TTC549 (cell line): ENCODE results near the gene FGF1.

Source experiments
- FAIRE-seq: peaks from 2 replicates; lab custom pipeline; 2012; peaks lifted over from hg19 to GRCh38; lab: Jason Lieb, UNC

FGF1 gene

DNA sequence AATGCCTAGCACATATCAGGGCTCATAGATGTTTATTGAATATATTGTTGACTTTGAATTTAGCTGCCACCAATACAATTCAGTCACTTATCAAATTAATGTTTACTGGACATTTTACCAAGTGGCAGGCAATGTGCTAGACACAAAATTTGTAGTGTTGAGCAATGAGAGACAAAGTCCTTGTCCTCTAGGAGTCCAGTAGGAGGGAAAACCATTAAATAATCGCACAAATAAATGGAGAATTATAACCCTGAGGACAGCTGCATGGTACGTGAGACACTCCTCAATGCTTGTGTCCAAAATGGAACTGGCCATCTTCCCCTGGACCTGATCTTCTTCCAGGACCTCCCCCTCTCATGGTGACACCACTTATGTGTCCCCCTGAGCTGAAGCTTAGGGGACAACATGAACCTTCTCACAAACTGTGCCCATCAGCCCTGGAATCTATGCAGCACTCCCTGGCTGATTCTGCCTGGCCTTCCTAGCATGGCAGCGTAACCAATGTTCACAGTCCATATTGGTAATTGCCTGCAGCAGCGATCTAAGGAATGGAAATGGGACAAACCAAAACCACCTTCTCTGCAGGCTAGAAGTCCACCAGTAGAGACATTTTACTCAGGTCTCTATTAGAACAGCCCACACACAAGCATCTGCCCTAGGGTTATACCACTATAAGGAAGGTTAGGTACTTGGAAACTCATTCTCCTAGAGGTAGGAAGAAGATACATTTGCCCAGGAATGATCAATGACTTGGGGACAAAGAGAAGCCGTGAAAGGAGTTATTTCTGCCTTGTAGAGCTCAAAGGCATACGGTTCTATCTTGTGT, 75.5 kb downstream of the FGF1 start:
- FAIRE-seq = no peak

DNA sequence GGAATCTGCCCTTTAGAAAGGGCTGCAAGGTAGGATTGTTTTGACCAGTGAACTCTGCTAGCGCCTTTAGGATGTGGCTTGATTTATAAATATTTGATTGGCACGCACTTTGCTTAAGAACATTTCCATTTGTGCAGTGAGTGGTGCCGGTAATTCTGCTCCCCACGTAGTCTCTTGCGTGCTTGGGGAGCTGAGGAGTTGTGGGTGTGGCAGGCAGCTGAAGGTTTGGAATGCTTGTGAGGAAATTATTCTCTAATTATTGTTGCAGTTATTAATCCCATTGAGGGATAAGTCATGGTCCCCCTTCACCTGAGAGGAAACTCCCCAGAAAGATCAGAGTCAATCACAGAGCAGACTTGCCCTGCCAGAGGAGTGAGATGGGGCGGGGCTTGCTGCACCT, 76.7 kb downstream of the FGF1 start:
- FAIRE-seq = no peak

DNA sequence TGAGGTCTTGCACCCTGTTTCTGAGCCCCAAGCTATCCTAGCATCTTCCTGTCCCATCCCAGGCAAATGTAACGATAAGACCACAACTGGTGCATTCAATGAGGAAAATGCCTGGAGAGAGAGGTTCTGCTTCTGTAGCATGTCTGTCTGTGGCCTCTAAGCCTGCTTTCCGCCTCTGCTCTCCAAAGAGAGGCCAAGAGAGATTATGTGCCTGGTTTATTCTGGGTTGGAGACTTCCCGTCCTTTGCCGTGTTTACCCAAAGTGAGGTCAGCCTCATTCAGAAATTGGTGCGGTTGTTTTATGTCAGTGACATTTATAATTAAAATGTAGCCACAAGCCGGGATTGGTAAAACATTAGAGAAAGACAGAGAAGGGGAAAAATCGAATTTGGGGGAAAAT, 77.8 kb downstream of the FGF1 start:
- FAIRE-seq = no peak

DNA sequence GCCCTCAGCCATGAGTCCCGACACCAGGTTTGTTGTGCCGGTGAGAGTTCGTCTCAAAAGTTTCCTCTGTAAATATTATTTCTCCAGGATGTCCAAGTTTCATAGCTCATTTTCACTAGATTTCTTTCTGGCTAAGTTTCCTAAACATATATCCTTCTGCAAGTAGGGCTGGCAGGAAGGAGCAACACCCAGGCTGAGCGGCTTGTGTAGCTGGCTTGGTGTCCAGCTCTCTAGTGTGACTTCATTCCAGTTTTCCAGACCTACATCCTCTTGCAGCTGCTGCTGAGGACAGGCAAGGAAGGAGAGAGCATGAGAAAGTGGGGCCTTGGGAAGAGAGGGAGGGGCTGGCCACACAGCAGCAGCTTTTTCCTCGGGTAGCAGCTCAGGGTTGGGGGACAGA, 80.3 kb downstream of the FGF1 start:
- no peak for FAIRE-seq

DNA sequence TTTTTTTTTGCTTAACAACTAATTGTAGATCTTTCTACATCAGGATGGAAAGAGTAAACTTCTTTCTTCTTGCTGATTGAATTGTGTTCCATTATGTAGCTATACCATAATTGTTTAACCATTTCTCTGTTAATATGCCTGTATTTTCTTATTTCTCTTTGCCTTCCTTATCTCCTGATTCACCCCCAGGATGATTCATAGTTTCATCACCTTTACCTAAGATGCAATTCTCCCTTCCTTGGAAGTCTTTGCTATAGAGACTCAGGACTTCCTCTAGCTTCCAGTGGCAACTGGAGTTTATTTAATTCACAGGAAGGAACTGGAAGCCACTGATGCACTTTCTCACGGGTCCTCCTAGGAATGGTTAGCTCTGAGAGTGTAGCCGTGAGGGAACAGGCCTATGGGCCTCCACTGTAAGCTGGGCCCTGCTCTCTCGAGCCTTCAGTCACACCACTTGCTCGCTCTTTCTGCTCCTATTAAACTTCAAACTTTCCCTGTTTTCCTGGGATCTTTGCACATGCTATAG, 83.1 kb downstream of the FGF1 start:
- FAIRE-seq = no peak

DNA sequence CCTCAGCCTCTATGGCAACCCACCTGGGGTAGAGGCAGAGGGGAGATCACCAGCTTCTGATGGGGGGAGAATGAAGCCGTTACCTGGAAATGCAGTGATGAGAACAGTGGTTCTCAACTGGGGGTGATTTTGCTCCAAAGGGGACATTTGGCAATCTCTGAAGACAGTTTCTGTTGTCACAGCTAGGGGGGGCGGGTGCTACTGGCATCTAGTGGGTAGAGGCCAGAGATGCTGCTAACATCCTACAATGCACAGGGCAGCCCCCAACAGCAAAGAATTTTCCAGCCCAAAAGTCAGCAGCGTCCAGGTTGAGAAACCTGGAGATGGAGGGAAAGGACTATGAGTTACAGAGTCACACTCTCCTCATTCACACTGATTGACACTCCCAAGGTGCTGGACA, 84.5 kb downstream of the FGF1 start:
- no peak for FAIRE-seq

DNA sequence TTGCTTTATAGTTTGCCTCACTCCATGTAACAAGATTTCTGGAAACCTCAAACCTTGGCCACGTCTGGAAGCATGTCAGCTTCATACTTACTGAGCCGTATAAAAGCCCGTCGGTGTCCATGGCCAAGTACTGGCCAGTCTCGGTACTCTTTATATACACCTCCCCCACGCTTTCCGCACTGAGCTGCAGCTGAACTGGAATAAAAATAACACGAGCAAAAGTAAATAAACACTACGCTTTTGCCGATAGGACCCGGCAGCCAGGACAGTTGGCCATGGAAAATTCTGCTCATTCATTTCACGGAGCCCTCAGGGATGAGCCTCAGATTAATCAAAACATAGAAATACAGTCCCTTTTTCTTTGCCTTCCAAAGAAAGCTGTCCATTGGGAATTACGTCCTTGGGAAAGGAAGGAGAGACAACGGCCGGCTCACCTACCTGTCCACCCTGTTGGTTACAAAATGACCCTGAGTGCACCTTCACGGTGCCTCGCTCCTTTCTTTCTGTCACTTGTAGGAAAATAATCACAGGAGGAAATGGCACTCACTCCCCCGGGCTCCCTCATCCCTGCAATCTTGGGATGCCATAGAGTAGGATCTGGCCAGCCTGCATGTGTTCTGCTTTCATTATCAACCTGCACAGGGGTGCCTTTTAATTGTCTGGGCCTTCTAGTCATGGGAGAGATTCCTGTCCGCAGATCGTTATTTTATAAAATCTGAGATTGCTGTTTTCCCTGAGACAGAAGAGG, 85.1 kb downstream of the FGF1 start:
- FAIRE-seq = no peak

DNA sequence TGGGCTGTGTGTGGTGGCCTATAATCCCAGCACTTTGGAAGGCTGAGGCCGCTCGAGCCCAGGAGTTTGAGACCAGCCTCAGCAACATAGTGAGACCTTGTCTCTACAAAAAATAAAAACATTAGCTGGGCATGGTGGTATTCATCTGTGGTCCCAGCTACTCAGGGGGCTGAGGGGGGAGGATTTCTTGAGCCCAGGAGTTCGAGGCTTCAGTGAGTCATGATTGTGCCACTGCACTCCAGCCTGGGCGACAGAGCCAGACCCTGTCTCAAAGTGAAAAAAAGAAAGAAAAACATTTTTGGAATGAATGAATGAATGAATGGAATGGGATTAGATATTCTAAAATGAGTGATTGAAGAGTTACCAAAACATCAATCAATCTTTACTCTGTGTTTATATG, 85.8 kb downstream of the FGF1 start:
- no peak for FAIRE-seq

DNA sequence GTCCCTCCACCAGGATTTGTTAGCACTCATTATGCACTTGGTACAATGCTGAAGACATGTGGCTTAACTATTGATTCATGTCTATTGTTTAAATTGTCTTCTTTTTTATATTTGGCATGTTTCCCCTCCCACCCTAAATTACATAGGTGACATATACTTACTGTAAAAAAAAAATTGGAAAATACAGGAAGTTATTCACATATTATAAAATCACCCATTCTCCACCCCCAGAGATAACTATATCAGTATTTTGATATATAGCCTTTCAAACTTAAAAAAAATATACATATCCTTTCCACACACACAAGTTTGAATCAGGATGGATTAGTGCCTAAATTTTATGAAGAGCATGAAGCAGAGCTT, 87.6 kb downstream of the FGF1 start:
- FAIRE-seq = no peak

DNA sequence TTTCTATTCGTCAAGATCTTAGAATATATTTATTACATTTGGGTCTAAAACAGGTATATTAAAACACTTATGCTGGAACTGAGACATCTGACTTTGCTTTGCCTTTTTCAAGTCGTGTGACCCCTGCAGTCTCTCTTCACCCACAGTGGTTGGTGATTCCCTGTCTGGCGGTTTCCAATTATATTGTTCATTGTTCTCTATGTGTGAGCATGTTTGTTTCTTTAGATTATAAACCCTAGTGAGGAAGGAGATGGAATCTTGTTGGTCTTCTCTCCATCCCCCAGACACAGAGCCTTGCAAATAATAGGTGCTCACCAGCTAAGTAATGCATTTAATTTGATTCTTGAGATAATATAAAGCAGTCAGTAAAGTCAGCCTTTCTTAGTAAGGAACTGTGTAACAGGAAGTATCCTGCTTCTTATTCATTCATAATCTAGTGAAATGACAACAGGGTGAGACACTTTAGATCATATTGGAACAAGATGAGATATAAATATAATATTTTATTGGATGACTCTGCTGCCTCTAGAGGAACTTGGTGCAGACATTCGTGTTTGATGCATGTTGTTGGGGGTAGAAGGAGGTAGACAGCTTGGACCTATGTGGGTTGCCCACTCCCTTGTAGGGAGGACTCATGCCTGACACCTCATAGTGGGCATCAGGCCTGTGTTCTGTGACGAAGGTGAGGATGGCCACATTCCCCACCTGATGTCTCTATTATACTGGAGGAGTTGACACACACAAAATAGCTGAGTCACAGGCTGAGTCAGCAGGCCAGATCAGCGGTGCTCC, 88.1 kb downstream of the FGF1 start:
- no peak for FAIRE-seq

DNA sequence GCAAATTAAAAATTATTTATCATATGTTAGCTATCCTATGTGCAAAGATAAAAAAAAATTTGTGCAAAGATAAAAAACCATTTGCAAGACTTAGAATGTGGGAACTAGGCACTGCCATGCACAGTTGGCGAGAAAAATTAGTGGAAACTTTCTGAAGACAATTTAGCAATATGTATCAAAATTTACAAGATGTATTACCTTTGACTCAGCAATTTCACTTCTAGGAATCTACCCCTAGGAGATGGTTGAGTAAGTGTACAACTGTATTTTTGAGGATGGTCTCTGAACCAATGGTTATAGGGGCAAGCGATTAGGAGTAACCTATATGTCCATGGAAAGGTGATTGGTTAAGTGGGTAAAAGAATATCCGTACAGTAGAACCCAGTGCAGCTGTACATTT, 88.9 kb downstream of the FGF1 start:
- no peak for FAIRE-seq

DNA sequence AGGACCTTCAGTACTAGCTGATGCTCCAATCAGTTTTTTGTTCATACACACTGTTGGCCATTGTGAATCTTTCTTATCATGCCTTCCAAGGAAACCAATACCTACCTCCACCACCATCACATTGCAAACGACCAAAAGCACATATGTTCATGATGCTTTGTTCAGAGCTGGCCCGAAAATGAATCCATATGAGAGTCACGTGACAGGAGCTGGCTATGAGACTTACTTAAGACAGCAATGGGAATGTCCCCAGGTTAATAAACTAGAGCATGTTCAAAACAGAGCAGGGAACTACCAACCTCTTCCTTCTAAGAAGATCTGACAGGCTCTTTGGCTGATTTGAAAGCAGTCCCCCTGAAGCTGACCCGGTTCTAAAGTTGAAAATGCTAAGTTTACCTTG, 93.5 kb downstream of the FGF1 start:
- no peak for FAIRE-seq

DNA sequence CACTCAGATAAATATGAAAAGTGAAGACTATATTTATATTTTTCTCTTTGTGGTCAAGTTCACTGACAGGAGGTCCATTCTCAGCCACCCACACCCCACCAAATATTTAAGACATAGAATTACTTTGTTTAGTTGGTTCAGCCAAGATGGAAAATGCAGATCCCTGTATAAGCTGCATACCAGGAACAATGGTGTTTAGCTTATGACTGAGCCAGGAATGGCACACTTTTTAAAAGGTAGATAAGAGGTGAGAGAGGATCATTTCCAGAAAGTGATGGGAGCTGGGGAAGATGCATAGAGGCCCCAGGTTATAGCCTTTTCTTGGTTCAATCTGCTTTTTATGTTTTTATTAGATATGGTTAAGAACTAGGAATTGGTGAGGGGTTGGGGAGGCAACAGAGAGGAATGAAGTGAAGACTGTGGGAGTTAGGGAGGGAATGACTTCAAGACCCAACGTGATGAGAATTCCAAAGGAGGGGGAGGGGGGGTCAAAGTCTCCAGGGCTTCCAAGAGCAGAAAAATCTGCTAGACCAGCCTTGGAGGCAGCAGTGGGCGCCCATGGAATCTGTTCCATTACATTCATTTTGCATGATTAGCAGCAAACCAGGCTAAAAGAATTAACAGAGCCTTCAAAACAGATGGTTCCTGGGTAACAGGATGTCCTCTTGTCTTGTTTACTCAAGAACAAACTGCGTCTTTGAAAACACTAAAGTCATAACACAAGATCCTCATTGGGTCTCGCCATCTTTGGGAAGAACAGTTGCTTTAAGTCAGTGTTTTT, 95.2 kb downstream of the FGF1 start:
- FAIRE-seq = peak; percentile 68

DNA sequence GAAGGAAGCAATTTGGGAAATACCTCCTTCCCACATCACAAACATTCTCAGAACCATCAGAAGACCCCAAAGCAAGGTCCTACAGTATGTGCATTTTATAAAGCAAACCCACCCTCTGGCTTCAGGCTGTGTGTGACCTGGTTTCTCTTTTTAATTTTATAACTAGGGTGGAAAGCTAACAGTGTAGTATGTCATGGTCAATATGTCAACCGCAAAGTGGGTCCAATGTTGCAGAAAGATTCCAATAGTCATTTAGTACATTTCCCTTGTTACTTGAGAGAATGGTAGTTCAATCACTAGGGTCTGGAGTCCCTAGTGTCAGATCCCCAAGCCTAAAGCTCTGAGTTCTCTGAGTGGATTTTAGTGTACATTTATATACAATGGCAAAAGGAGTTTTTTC, 96.2 kb downstream of the FGF1 start:
- FAIRE-seq = no peak

DNA sequence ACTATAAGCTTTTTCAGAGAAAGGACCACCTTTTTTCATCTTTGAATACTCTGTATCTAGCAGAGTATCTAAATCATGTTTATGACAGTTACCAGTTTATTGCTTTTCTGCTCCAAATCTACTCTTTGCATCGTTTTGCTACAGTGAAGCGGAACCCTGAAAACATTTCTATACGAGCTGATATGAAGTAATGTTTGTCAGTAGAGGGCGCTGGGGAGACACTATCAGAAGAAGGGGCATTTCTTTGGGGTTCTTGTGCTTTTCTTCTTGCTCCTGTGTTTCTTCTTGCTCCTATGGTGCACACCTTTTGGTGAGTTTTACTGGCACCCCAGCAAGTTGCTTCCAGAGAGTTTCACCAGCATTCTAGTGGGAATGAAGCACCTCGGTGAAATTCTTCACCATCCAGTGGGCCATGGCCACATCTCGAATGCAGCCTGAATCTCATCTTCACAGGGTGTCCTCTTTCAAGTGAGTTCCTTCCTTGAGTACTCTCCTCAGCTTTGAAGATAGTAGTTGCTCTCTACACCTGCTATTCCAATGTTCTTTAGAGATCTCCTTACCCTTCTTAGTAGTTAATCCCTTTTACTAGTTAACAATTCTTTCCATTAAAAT, 98.4 kb downstream of the FGF1 start:
- FAIRE-seq = peak; percentile 59

DNA sequence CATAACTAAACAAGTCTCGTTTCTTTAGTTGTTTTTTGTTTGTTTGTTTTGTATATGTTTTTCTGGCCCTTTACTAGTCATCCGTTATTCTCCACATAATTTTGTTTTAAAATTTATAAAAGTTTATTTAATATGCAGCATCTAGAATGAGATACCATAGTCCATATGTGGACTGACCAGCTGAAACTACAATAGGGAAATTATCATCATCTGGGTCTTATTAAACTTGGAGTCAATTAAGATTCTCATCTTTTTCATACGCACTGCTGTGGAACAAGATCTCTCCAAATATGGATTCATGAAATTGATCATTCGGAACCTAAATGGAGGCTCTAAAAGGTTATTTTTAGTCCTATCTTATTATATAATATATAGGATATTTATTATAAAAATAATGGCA, 99.3 kb downstream of the FGF1 start:
- FAIRE-seq = no peak

DNA sequence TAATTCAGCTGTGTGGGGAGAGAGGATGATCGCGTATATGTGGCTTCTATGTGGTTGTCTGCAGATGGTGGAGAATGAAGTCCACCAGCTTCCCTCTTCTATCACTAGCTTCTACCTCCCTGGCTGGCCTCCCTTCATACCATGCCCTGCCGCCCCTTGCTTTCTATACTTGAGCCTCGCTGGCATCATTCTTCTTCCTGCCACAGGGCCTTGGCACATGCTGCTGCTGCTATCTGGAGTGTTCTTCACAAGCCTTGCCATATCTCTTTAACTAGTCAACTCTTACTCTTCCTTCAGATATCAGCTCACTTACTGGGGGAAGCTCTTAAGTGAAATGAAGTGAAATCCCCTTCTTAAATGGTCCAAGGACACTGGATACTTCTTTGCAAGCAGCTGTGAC, 100.4 kb downstream of the FGF1 start:
- no peak for FAIRE-seq

DNA sequence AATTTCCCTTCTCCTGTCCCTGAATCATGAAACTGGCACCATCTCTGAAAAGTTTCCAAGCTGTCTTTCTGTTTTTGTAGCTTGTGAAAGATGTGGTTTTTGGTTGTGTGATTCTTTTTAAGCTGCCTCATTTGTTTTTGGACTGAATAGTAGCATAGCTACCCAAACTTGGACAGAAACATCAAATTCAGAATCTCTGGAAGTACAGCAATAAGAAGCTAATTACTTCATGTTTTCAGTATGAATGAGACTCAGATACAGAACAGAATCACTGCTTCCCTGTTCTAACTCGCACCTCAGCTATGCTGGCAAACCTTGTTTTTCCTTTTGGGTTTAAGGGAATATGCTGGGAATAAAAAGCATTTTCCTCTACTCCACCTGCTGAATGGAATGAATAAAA, 101.0 kb downstream of the FGF1 start:
- FAIRE-seq = no peak

DNA sequence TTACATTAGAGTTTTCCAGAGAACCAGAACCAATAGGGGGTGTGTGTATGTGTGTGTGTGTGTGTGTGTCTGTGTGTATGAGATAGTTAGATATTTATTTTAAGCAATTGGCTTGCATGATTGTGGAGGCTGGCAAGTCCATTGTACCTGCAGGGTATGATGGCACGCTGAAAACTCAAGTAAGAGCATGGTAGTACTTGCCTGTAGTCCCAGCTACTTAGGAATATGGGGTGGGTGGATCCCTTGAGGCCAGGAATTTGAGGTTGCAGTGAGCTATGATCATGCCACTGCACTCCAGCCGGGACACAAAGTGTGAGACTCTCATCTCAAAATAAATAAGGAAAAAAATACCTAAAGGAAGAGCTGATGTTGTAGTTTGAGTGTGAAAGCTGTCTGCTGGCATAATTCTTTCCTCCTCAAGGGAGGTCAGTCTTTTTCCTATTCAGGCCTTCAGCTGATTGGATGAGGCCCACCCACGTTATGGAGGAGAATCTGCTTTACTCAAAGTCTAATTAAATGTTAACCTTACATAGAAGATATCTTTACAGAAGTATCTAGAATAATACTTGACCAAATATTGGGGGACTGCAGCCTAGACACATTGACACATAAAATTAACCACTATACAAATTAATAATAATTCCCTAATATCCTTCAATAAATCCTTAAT, 107.6 kb downstream of the FGF1 start:
- no peak for FAIRE-seq

DNA sequence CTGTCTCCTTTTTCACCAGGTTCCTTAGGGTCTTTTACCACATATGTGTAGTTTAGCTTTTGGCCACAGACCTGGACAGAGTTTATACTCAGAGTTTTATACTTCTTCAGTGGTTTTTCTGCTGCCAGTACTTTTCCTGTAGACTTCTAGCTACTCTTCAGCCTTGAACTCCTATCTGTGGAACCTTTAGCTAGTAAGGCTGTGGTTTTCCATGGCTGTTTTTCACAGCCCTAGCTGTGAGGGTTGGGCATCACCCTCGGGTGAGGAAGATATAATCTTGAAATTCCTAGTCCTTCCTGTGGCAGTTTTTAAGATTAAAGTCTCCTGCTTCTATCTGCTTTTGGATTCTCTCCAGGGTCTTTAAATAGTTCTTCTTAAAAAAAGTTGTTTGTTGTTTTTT, 109.1 kb downstream of the FGF1 start:
- no peak for FAIRE-seq

DNA sequence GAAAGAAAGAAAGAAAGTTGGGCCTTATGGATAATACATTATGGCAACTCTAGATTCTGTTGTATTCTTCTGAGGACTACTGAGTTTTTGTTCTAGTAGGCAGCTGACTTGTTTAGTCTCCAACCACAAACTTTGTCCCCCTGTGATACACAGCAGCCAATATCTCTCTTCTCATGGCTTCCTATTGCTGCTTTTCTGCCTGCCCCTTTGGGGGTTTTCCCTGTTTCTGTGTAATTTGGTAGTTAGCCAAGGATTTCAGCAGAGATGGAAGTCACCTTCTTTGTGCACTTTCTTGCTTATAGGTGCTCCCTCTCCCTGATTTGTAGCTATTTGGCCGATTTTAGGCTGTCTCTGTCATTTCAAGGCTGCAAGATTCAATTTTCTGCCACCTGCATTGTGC, 109.6 kb downstream of the FGF1 start:
- FAIRE-seq = no peak
